GM10847 (cell line): ENCODE results near the gene SPC25.

ENCODE experiments used
- POLR2A ChIP-seq: IDR thresholded peaks from 2 replicates; pipeline ENCODE4 v1.6.1; 2011; ENCODE audit not compliant: insufficient read length; ENCODE audit errors: extremely low read depth

Gene SPC25, protein sequence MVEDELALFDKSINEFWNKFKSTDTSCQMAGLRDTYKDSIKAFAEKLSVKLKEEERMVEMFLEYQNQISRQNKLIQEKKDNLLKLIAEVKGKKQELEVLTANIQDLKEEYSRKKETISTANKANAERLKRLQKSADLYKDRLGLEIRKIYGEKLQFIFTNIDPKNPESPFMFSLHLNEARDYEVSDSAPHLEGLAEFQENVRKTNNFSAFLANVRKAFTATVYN

DNA sequence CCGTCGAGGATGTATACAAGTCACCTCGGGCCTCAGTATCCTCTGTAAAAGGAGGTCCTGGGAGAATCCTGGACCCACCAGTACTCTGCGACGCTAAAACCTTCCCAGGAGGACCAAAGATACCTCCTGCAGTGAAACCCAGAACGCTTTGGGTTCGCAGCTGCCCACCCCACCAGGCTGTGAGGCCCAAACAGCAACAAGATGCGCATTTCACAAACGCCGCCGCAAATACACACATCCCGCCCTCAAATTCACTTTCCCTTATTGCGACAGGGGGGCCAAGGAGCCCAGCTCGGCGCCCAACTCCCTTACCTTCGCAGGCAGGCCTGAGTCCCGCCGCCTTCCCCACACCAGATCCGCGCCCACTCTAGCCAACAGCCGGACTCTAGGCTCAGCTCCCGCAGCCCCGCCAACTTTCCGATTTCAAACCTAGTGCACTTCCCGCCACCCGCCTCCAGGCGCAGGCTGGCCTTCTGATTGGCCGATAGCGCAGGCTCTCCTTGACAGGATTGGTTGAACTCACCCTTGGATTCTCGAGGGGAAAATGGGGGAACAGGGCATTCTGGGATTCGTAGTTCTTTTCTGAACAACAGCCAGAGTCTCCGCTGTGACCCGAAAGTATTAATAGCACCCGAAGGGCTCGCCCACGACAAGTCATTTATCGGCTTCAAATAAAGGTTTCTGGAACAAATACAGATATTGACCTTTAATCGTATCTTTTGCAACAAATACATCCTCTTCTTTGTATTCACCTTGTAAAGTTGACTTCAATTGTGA is at the start of gene SPC25:
TSS of gene SPC25 (minus strand) at position 425 of the 777 bp plus-strand sequence. CDS start 911 bp downstream, outside the sequence.
- TF ChIP-seq POLR2A = peak; percentile 34

DNA sequence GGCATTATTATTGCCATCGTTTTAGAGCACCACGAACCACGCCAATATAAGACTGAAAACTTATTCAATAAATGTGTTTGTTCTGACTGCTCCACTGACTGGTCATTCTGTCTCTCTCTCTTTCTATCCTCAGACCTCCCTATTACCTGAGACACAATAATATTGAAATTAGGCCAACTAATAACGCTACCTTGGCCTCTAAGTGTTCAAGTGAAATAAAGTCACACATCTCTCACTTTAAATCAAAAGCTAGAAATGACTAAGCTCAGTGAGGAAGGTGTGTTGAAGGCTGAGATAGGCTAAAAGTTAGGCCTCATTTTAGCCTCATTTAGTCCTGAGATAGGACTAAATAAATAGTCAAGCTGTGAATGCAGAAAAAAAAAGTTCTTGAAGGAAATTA is 49.7 kb upstream of the SPC25 start:
- no peak for TF ChIP-seq POLR2A

DNA sequence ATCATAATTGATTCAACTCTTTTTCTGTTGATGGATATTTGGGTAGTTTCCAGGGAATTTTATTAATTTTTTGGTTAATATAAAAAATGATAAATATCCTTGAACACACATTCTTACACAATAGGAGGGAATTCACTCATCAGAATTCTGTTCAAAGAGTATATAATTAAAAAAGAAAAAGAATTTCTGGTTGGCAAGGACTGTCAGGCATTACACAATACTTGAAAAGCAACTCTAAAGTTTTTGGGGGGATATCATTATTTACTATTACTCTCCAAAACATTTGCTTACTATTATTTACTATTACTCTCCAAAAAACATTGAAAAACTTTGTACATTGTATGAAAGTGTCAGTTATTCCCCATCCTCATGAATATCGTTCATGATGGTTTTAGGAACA is 48.8 kb upstream of the SPC25 start:
- no peak for TF ChIP-seq POLR2A

DNA sequence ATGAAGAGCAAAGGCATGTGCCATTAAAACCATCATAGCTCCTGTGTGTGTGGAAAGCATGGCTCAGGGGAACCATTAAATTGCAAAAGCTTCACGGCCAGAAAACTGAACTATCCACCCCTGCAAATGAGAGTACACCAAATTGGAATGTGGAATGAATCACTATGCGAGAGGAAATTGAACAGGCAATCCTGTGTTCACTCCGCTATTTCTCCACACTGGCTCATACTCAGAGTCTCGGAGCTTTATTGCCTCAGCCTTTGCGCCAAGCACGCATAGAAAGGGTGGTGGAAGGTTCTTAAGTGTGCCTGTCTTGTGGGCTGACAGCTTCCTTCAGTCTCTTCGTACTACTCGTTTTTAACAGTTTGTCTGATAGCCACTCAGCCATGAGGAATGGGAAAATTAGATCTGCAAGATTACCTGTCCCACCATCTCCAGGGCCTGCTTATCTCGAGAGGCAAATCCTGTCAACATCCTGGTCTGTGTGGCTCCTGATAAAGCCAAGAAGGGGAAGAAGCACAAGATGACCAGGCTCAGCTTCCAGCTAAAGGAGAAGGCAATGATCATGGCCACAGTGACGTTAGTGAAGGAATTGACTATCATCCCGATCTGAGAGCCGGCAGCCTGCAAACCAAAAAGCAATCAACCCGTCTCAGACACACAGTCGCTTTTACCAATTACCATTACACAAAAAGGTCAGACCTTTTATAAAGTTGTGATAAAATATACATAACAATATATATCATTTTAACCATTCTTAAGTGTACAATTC is 45.8 kb upstream of the SPC25 start:
- no peak for TF ChIP-seq POLR2A

DNA sequence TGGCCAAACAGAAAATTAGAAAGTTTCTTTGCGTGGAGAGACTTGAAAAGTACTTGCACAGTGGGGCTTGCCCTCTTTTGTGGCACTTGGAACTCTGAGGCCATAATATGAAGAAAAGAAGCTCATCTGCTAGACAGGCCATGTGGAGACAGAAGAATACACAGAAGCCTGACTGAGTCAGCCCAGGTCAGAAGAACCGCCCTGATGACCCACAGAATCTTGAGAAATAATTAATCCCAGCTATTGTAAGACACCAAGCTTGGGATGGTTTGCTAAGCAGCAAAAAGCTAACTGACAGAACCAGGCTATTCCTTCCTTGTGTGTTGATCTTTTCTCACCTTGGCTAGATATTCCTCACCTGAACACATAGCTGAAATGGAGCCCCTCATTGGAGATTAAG is 44.6 kb upstream of the SPC25 start:
- TF ChIP-seq POLR2A = no peak

DNA sequence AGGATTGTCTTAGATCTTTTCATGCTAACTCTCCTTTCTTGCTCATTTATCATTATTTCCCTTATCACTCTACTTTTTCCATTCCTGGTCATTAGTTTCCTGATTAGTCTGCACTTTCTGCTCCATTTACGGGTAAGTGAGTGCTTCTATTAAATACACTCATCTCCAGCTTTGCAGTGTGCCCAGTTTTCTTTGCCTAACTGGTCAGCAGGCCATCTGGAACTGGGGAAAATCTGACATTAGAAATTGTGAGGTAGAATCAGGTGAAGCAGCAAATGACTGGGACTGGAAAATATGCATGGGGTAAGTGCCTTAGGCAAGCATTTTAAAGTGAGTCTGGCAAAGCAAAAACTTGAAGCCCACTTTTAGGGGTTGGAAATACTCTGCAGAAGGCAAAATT is 40.0 kb upstream of the SPC25 start:
- no peak for TF ChIP-seq POLR2A

DNA sequence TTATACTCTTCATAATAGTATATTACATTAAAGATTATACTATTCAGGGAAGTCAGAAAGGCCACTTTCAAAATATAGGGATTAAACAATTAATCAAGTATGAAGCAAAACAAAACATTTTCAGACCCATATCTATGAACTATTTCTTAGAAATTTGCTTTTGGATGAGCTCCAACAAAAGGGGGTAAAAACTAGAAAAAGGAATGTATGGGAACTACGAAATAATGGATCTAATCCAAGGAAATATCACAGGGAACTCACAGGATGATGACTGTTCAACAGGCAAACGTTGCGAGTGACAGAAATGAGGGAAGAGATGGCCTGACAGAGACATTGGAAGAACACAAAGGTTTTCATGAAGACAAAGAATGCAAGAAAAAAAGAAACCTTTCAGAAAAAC is 38.8 kb upstream of the SPC25 start:
- no peak for TF ChIP-seq POLR2A

DNA sequence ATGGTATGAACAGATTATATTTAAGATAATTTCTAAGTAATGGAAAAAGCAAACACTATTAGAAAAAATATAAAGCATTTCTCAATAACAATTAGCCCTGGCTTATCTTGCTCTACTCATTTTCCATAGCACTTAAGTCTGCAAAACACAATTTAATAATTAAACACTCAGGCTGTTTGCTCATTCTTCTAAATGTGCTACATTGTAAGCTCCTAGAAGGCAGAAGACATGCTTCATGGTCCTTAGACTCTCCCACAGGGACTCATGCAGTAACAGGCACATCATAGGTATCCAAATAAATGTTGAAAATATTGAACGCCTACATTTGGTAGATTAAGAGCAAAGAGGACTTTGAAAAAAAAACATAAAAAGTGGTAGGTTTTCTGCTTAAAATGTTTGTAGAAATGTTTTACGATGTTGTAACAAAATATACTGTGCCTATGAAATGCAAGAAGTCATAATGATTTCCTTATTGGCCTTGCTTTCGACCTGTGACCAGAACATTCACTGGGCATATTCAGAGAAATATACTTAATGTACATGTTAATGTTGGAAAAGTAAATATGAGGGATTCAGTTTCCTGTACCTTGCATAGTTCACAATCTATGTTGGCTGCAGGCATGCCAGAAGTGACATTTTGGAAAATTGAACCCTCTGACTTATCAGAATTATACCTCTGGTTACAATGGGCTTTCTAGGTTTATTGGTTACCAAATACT is 38.0 kb upstream of the SPC25 start:
- TF ChIP-seq POLR2A = no peak

DNA sequence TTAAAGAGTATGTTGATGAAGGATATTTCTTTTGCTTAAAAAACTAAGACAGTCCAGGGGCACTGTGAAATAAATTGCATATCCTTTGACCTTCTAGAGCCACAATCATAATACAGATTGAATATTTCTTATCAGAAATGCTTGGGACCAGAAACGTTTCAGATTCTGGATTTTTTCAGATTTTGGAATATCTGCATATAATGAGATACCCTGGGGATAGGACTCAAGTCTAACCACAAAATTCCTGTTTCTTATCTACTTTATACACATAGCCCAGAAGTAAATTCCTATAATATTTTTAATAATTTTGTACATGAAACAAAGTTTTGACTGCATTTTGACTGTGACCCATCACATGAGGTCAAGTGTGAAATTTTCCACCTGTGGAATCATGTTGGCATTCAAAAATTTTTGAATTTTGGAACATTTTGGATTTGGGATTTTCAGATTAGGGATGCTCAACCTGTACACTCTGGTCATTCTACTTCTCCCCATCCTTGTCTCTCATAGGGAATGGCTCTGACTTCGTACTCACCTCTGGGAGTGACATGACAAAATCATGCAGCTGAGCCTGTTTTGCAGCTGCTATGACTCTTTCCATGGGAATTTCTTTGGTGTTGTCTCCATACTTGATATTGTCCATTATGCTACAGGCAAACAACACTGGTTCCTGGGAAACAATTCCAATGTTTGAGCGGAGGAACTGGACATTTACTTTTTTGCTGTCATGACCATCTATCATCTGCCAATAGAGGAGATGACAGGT is 36.6 kb upstream of the SPC25 start:
- TF ChIP-seq POLR2A = no peak

DNA sequence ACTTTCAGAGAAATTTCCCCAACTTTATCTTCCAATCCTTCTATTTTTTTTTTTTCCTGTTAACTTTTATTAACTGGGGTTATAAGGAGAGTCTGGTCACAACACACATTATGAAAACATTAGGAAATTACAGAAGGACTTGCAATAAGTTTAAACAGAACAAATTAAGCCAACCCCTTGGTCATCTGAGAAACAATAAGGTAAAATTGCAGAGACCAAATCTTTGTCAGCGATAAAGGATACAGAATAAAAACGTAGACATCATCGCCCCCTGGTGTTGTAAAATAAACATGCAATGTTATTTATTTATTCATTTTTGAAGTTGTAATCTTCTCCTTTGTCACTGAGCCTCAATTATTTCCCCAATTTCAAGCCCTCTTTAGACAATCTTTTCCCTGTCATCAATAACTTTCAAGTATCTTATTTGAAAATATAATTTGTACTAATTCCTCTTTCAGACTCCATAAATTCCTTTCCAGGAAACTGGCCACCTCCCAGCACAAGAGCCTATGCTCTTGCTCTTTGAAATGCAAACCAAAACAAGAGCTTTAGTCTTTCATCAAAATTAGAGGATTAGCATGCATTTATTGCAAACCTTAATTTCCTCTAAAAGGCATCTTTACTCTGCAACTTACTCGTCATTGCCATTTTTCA is 30.4 kb upstream of the SPC25 start:
- TF ChIP-seq POLR2A = no peak

DNA sequence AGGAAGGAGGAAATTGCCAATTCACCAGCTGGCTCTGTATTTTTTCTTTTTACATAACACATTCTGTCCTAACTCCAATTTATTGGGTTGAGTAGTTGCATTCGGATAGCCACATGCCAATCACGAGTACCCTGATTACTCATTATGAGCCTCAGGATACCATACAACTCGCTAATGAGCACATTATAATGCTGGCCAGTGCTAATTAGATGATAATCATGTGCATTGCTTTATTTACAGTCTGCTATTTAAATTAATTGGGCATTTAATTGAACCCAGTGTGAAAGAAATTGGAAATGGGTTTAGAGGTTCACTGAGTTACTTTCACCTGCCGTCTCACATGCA is 26.1 kb upstream of the SPC25 start:
- no peak for TF ChIP-seq POLR2A

DNA sequence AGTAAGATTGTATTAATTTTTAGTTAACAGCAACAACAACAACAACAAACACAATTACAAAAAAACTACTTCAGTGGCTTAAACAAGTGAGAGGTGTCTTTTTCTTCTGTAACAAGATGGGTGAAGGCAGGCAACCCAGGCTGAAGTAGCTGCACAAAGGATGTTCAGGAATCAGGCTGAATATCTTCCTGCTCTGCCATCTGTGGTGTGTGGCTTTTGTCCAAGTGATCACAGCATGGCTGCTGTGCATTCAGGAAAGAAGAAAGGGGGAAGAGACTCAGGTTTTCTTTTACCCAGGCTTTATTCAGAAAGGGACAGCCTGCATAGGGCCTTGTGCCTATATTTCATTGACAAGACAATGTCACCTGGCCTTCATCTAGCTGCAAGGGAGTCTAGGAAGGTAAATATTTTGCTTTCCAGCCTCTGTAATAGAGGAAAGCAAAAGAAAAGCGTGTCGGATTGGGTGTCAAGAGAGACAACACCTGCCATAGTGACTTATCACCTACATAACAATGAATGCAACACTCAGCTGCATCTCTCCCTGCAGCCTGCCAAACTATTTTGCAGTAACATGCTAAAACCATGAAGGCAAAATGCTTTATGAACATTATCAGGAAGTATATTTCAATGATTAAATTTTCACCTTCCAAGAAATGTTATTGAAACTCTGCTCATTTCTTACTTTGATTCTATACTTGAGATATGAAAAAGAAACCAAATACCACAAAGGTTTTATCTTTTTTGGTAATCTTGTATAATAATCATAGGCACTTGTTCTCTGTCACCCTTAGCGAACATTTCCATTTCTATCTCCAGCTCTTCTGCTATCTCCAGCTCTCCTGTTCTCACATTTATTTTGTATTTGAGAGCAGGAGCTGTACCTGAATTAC is 25.5 kb upstream of the SPC25 start:
- no peak for TF ChIP-seq POLR2A

DNA sequence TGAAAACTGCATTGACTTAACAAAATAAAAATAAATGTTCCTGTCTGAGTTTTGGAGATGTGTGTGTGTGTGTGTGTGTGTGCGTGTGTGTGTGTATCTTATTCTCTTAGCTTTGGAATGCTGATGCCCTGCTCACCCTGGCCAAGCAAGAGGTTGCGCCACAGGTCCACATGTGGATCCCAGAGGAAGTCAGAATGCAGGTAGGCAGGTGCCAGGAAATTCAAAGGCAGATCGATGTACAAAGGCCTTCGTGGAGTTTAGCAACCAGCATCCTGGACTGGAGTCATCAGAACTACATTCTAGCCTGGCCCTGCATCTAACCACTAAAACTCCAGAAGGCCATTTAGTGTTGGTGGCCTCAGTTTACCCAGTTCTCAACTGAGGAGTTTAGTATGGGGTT is 23.3 kb upstream of the SPC25 start:
- no peak for TF ChIP-seq POLR2A
